HUES6 (cell line): Measurements from ENCODE around the gene MIA.

Experiments
- H3K27ac ChIP-seq: 2 replicates; pipeline ENCODE4 v1.7.0; 2013; ENCODE audit warnings: low read depth, mild to moderate bottlenecking, low read length, inconsistent platforms
- H3K27me3 ChIP-seq: 2 replicates; pipeline ENCODE4 v1.6.1; 2013; ENCODE audit warnings: low read length; ENCODE audit not compliant: control insufficient read depth, insufficient read depth
- H3K36me3 ChIP-seq: 2 replicates; pipeline ENCODE4 v1.6.1; 2013; ENCODE audit warnings: low read length; ENCODE audit not compliant: control insufficient read depth, insufficient read depth
- H3K4me1 ChIP-seq: 2 replicates; pipeline ENCODE4 v1.6.1; 2013; ENCODE audit warnings: low read length; ENCODE audit not compliant: control insufficient read depth, insufficient read depth
- H3K4me3 ChIP-seq: 2 replicates; pipeline ENCODE4 v1.5.1; 2013; ENCODE audit warnings: low read depth, low read length
- H3K9ac ChIP-seq: one replicate; pipeline ENCODE4 v1.6.1; 2013; ENCODE audit warnings: mild to moderate bottlenecking, low read length
- H3K9me3 ChIP-seq: 2 replicates; pipeline ENCODE4 v1.6.1; 2013; ENCODE audit warnings: low read depth, low read length; ENCODE audit not compliant: control insufficient read depth, insufficient read depth

MIA gene

GRCh38 chr19:40740747-40741146 lies 34.6 kb upstream of the MIA start:
- H3K4me1 ChIP-seq: peaks cover 13% of the 10 kb centered on the region
- H3K9me3 ChIP-seq: no peaks in the 10 kb centered on the region
- H3K4me3 ChIP-seq: no peak overlapping the region
- H3K9ac ChIP-seq: no peak overlapping the region
- peaks cover 60% of the 10 kb centered on the region for H3K36me3 ChIP-seq
- H3K27ac ChIP-seq: no peak overlapping the region
- H3K27me3 ChIP-seq: no peaks in the 10 kb centered on the region

- Histone ChIP-seq H3K9me3 (no peaks in the 10 kb centered on the region), H3K36me3 (peaks cover 54% of the 10 kb centered on the region), H3K9ac (no peak overlapping the region), H3K4me3 (no peak overlapping the region), H3K27ac (no peak overlapping the region), H3K27me3 (no peaks in the 10 kb centered on the region), H3K4me1 (peaks cover 13% of the 10 kb centered on the region)
These were observed 33.6 kb upstream of the MIA start for GRCh38 chr19:40741527-40742390.

GRCh38 chr19:40742477-40742876 lies 32.8 kb upstream of the MIA start:
- no peak overlapping the region for H3K9ac ChIP-seq
- H3K4me1 ChIP-seq: peaks cover 13% of the 10 kb centered on the region
- no peak overlapping the region for H3K27ac ChIP-seq
- no peaks in the 10 kb centered on the region for H3K9me3 ChIP-seq
- H3K27me3 ChIP-seq: no peaks in the 10 kb centered on the region
- H3K36me3 ChIP-seq: peaks cover 47% of the 10 kb centered on the region
- no peak overlapping the region for H3K4me3 ChIP-seq

- H3K9me3 ChIP-seq: no peaks in the 10 kb centered on the region
- H3K27ac ChIP-seq: no peak overlapping the region
- peaks cover 44% of the 10 kb centered on the region for H3K36me3 ChIP-seq
- no peak overlapping the region for H3K9ac ChIP-seq
- H3K27me3 ChIP-seq: no peaks in the 10 kb centered on the region
- peaks cover 13% of the 10 kb centered on the region for H3K4me1 ChIP-seq
- H3K4me3 ChIP-seq: no peak overlapping the region
These were observed 32.4 kb upstream of the MIA start for GRCh38 chr19:40742886-40743285.

- H3K9me3 ChIP-seq: no peaks in the 10 kb centered on the region
- H3K9ac ChIP-seq: no peak overlapping the region
These were observed 31.4 kb upstream of the MIA start for GRCh38 chr19:40743926-40744325.

GRCh38 chr19:40744554-40745401 lies 30.5 kb upstream of the MIA start:
- H3K27ac ChIP-seq: no peak overlapping the region; the same call in 1 of the 2 replicates

More at GRCh38 chr19:40743926-40744325, 31.4 kb upstream of the MIA start:
- no peak overlapping the region for H3K4me3 ChIP-seq
- no peaks in the 10 kb centered on the region for H3K27me3 ChIP-seq
- peaks cover 13% of the 10 kb centered on the region for H3K4me1 ChIP-seq
- no peak overlapping the region for H3K27ac ChIP-seq
- peaks cover 41% of the 10 kb centered on the region for H3K36me3 ChIP-seq

GRCh38 chr19:40745402-40745780 lies 29.9 kb upstream of the MIA start:
- Histone ChIP-seq H3K27ac (no peak overlapping the region; the same call in 1 of the 2 replicates), H3K4me3 (peak overlapping the region; percentile 3; the same call in 1 of the 2 replicates), H3K27me3 (no peaks in the 10 kb centered on the region), H3K9ac (peak overlapping the region; percentile 39), H3K4me1 (peaks cover 22% of the 10 kb centered on the region), H3K9me3 (no peaks in the 10 kb centered on the region), H3K36me3 (peaks cover 29% of the 10 kb centered on the region)

More at GRCh38 chr19:40744554-40745401, 30.5 kb upstream of the MIA start:
- H3K4me3 ChIP-seq: peak overlapping the region; percentile 3; the same call in 1 of the 2 replicates
- no peaks in the 10 kb centered on the region for H3K27me3 ChIP-seq
- peak overlapping the region; percentile 39 for H3K9ac ChIP-seq
- H3K36me3 ChIP-seq: peaks cover 33% of the 10 kb centered on the region
- H3K4me1 ChIP-seq: peaks cover 20% of the 10 kb centered on the region
- no peaks in the 10 kb centered on the region for H3K9me3 ChIP-seq

- no peaks in the 10 kb centered on the region for H3K9me3 ChIP-seq
- H3K4me1 ChIP-seq: peaks cover 22% of the 10 kb centered on the region
- H3K9ac ChIP-seq: no peak overlapping the region
- no peaks in the 10 kb centered on the region for H3K27me3 ChIP-seq
- no peak overlapping the region for H3K27ac ChIP-seq
- peaks cover 20% of the 10 kb centered on the region for H3K36me3 ChIP-seq
- H3K4me3 ChIP-seq: no peak overlapping the region
These were observed 27.8 kb upstream of the MIA start for GRCh38 chr19:40747536-40747935.

GRCh38 chr19:40750058-40750873 lies 25.1 kb upstream of the MIA start, which contains the start of gene ACTMAP:
ACTMAP (minus strand) TSS chr19:40750477; CDS start chr19:40749803, 674 bp downstream.
- Histone ChIP-seq H3K36me3 (peaks cover 25% of the 10 kb centered on the region), H3K9me3 (no peaks in the 10 kb centered on the region), H3K27ac (peak within 1 kb of the TSS; percentile 97), H3K4me1 (peaks cover 24% of the 10 kb centered on the region), H3K9ac (peak within 1 kb of the TSS; percentile 98), H3K27me3 (no peaks in the 10 kb centered on the region), H3K4me3 (peak within 1 kb of the TSS; percentile 93)

GRCh38 chr19:40750874-40751537 lies 24.3 kb upstream of the MIA start, which contains the start of gene SNRPA:
SNRPA (plus strand) TSS chr19:40751203; CDS start chr19:40751409, 206 bp downstream.
- Histone ChIP-seq H3K4me1 (peaks cover 22% of the 10 kb centered on the region), H3K9ac (peak within 1 kb of the TSS; percentile 98)

More at GRCh38 chr19:40750874-40751537, 24.3 kb upstream of the MIA start, which contains the start of gene SNRPA:
- no peaks in the 10 kb centered on the region for H3K27me3 ChIP-seq
- peak within 1 kb of the TSS; percentile 93 for H3K4me3 ChIP-seq
- H3K36me3 ChIP-seq: peaks cover 32% of the 10 kb centered on the region
- H3K27ac ChIP-seq: peak within 1 kb of the TSS; percentile 97
- no peaks in the 10 kb centered on the region for H3K9me3 ChIP-seq
